Posterior vena cava (tissue), 2 donors: ENCODE measurements around the gene SIGLEC9. TPM values are rescaled to one million over a fixed set of nuclear protein-coding genes. Genes with fewer than 3 reads are reported as not detected.

Source experiments
- DNase-seq: peaks from one replicate; pipeline ENCODE4 v3.0.0-alpha.2; 2020; ENCODE audit warnings: low spot score
- intact Hi-C, 2 donors: fragments of 100-400 bp; cut with DNase I; formaldehyde crosslinking; loops; one replicate each; pipeline versions ENCODE4 v1.14.1 to v1.14.2; 2022 to 2023
- total RNA-seq, 2 donors: library from RNA; stranded (reverse); fragmentation: NEBNext Ultra II Directional; extraction: Animal tissue kit (Norgen Biotek cat#: 25700); gene quantifications; one replicate each; pipeline ENCODE4 v1.2.1, GENCODE V29; 2021
- donor health status: DM: yes; HTN: yes; CAD: no.
- donor health status: DM: yes; HTN: yes; CAD: no.

The SIGLEC9 gene
- total RNA-seq, 2 donors from 2014 or later, result 8.7 to 12.6 TPM

- intact Hi-C loops, result no loop called here
- DNase-seq, result peak; percentile 64
Observed at GRCh38 chr19:51119611-51120010, 5.1 kb upstream of the SIGLEC9 start.

DNA sequence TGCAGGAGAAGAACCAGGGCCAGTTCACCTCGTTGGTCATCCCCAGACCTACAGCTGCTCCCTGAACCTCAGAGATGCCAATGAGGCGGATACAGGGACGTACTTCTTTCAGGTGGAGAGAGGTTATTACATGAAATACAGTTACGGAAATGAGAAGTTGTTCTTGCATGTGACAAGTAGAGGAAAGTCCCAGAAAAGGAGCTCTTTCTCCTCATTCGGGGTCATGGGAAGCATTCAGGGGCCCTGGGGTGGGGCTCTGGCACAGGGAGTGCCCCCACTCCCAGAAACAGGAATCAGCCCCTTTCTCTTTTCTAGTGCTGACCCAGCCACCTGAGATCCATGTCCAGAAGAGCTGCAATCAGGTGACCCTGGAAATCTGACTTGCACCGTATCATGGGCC, 4.5 kb upstream of the SIGLEC9 start:
- peak; percentile 16 for DNase-seq
- intact Hi-C loops, result no loop called here

DNA sequence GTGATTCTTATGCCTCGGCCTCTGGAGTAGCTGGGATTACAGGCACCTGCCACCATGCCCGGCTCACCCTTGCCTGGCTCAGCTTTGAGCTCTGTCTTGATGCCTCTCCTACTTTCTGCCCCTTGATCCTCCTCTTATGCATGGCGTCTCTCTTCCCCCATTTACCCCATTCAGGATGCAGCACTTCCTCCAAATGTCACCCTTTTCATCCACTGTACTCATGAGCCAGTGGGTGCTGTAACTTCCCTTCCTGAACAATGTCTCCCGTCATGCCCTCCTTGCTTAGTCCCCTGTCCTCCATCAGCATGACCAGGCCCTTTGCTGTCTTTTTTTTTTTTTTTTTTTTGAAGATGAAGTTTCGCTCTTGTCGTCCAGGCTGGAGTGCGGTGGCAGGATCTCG, 3.4 kb upstream of the SIGLEC9 start:
- intact Hi-C loops, result no loop called here
- DNase-seq, result peak; percentile 49

DNA sequence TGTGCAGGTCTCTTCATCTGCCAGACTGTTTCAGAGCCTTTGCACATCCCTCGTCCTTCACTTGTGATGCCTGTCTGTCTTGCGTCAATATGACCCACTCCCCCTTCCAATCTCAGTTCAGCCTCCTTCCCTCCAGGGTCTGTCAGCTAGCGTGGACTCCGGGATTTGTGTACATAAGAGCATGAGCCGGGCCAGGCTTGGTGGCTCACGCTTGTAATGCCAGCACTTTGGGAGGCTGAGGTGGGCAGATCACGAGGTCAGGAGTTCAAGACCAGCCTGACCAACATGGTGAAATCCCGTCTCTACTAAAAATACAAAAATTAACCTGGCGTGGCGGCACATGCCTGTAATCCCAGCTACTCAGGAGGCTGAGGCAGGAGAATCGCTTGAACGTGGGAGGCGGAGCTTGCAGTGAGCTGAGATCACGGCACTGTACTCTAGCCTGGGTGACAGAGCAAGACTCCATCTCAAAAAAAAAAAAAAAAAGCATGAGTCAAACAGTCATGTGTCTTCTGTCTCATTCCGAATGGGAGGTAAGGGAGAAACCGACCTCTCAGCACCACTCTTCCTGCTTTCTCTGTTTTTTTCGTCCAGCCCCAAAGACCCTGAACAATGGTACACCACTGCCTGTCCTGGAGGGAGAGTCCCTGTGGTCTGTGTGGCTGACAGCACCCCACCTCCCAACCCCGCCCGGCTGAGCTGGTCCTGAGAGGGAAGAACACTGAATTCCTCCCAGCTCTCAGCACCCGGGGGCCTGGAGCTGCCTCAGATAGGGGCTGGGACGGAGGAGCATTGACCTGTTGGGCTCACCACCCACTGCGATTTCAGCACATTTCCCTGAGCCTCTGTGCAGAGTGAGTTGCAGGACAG, 2.4 kb upstream of the SIGLEC9 start:
- intact Hi-C loops, result no loop called here
- peak; percentile 85 for DNase-seq

DNA sequence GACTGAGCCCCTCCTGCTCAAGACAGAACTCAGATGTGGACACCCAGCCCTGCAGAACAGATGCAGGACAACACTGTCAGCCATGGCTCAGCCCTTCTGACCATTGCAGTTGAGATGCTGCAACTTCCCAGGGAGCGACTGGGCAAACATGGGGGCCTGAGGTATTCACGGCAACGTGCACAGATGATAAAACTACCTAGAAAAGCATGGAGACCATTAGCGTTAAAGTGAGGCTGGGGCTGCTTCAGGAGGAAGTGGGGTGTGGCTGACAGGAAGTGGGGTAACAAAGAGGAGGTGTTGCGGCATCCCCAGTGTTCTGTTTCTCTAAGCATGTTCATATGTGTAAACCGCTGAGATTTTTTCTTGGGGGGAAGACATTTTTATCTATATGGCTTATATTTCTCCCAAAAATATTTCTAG, 1.3 kb upstream of the SIGLEC9 start:
- peak; percentile 85 for DNase-seq
- intact Hi-C loops, result no loop called here

GRCh38 chr19:51123802-51124201, 904 bp upstream of the SIGLEC9 start:
- DNase-seq, result peak; percentile 59
- intact Hi-C loops, result loop anchor here in 1 of 2 donors (2.0 kb wide), 1 partner anchor 19 kb away; the partner anchor contains the start of gene SIGLEC7

GRCh38 chr19:51124216-51124615, 490 bp upstream of the SIGLEC9 start:
- intact Hi-C loops, result loop anchor here in 1 of 2 donors (2.0 kb wide), 1 partner anchor 19 kb away; the partner anchor contains the start of gene SIGLEC7
- peak; percentile 50 for DNase-seq

GRCh38 chr19:51125421-51126075, 842 bp downstream of the SIGLEC9 start:
- peak; percentile 79 for DNase-seq
- intact Hi-C loops, result loop anchor here in 1 of 2 donors (2.0 kb wide), 1 partner anchor 17 kb away; the partner anchor contains the start of gene SIGLEC7

DNA sequence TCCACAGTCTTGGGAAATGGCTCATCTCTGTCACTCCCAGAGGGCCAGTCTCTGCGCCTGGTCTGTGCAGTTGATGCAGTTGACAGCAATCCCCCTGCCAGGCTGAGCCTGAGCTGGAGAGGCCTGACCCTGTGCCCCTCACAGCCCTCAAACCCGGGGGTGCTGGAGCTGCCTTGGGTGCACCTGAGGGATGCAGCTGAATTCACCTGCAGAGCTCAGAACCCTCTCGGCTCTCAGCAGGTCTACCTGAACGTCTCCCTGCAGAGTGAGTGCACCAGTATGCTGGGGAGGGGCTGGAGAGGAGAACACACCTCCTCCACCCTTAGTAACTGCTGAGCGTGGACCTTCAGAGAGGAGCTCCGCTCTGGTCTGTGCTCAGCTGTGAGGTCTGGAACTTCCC, 2.3 kb downstream of the SIGLEC9 start:
- intact Hi-C loops, result no loop called here
- peak; percentile 75 for DNase-seq

DNA sequence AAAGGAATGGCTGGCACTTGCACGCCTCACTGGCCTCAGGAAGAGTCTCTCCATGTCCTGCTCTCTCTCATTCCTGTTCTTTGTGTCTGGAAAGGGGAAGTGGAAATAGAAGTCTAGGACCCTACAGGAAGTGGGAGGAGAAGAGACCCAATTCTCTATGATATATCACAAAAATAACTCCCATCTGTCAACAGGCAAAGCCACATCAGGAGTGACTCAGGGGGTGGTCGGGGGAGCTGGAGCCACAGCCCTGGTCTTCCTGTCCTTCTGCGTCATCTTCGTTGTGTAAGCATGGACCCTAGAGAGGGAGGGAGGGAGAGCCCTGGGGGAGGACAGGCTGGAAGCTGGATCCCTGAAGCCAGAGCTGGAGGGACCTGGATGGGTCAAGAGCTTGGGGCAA, 3.0 kb downstream of the SIGLEC9 start:
- peak; percentile 79 for DNase-seq

DNA sequence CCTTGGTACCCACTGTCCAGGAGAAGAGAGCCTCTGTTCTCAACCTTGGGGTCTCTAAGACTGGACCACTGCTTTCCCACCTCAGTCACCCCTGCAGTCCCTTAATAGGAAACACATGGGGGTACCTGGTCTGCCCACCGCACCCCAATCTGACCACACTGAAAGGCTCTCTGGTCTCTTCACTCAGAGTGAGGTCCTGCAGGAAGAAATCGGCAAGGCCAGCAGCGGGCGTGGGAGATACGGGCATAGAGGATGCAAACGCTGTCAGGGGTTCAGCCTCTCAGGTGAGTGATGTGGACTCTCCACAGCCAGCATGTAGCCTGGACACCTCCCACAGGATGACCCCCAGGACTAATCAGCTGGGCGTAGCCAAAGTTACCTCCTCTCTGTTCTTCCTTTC, 3.5 kb downstream of the SIGLEC9 start:
- intact Hi-C loops, result no loop called here
- DNase-seq, result peak; percentile 62

More for the DNA sequence above, 3.0 kb downstream of the SIGLEC9 start:
- intact Hi-C loops, result no loop called here

- intact Hi-C loops, result no loop called here
- DNase-seq, result peak; percentile 43
Observed at GRCh38 chr19:51129716-51130115, 5.0 kb downstream of the SIGLEC9 start.

- DNase-seq, result peak; percentile 87
- intact Hi-C loops, result no loop called here
Observed at GRCh38 chr19:51131780-51132680, 7.3 kb downstream of the SIGLEC9 start.

DNA sequence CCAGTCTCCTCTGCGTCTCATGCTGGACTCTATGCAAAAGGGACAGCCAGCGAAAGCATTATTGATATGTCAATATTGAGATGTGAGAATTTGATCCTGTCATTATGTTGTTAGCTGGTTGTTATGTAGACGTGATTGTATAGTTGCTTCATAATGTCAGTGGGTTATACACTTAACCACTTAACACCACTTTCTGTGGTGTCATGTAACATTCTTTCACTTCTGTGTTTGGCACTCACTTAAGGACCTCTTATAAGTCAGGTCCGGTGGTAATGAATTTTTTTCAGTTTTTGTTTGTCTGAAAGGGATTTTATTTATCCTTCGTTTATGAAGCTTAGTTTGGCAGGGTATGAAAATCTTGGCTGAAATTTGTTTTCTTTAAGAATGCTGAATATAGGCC, 10.3 kb downstream of the SIGLEC9 start:
- no peak for DNase-seq
- intact Hi-C loops, result no loop called here

DNA sequence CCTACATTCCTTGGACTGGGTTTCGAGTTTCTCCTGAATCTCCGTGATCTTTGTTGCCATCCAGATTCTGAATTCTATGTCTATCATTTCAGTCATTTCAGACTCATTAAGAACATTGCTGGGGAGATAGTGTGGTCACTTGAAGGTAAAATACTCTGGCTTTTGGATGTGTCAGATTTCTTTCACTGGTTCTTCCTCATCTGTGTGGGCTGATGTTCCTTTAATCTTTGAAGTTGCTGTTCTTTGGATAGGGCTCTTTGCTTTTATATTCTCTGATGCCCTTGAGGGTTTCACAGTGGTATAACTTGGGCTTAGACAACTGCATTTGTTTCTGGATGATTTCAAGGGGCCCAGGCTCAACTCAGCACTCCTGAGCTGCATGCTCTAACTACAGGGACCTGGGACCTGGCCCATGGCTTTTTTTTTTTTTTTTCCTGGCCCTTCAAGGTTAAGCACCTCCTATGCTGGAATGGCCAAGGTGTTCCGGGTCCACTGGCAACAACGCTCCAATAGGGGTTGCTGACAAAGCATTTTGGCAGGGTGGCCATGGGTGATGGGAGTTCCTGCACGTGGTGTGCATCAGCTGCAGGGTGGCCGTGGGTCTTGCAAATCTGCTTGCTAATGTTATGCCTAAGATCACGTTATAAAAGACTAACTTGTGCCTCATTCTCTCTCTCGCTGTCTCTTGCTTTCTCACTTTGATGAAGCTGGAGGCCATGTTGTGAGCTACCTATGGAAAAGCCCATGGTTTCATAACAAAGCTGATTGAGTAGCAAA, 11.5 kb downstream of the SIGLEC9 start:
- peak; percentile 62 for DNase-seq
- intact Hi-C loops, result no loop called here

DNA sequence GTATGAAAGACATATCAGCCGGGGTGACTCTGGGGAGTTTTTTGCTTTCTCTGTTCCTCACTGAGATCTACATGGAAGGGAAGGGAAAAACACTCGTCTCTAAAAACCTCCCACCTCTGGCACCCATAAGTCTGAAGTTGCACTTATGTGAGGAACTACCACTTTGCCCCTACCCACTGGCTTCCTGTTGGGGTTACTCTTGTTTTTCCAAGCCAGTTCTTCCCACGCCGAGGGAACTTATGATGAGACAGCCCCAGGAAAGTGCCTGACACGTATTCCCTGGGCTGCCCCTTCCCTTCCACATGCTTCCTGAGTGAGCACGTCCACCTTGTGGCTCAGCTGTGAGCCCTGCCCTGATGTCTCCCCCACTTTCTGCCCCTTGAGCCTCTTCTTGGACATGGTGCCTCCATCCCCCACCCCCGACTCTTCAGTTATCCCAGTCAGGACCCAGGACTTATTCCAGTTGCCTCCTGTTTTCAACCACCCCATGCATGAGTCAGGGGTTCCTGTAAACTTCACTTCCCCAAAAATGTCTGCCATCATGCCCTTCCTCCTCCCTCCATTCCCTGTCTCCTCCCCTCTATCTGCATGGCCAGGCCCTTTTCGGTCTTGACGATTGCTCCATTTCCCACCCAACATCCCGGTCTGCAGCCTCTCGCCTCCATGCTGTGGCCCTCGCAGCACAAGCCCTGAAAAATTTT, 12.3 kb downstream of the SIGLEC9 start:
- intact Hi-C loops, result no loop called here
- DNase-seq, result peak; percentile 77

DNA sequence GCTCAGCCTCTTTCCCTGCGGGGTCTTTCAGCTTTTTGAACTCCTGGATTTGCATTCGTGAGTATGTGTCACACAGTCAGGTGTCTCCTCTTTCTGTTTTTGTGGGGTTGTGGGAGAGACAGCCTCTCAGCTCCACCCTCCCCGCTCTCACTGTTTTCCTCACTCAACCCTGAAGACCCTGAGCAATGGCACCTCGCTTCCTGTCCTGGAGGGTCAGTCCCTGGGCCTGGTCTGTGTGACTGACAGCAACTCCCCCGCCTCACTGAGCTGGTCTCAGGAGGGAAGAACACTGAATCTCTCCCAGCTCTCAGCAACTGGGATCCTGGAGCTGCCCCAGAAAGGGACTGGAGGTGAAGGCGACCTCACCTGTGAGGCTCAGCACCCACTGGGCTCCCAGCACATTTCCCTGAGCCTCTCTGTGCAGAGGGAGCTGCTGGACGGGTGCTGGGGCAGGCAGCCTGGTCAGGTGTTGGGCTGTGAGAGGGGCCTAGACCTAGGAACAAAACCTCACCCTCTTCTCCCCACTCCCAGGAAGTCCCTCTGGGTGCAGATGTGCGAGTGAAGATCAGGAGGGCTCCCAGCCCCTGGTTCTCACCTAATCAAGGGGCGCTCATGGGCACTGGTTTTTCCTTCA, 13.2 kb downstream of the SIGLEC9 start:
- peak; percentile 57 for DNase-seq
- intact Hi-C loops, result no loop called here

GRCh38 chr19:51138549-51138979, 13.9 kb downstream of the SIGLEC9 start:
- intact Hi-C loops, result no loop called here
- DNase-seq, result peak; percentile 87
